Cardiac septum (tissue), 1 donor: Measurements from ENCODE around the gene TBX2. TPM values are rescaled to one million over a fixed set of nuclear protein-coding genes. Genes with fewer than 3 reads are reported as not detected.

Source experiments
- DNase-seq: peaks from one replicate; pipeline ENCODE4 v3.0.0-alpha.2; 2020; ENCODE audit warnings: low spot score
- intact Hi-C: fragments of 100-400 bp; cut with DNase I; formaldehyde crosslinking; loops from one replicate; pipeline ENCODE4 v1.14.0; 2022
- total RNA-seq: library from RNA; stranded (reverse); fragmentation: NEBNext Ultra II Directional; extraction: Animal tissue kit (Norgen Biotek cat#: 25700); gene quantifications from one replicate; pipeline ENCODE4 v1.2.1, GENCODE V29; 2021
- donor health status: DM: no; HTN: no; CAD: no.

Gene TBX2
- total RNA-seq, 1 donor from 2014 or later, result 17.2 TPM

GRCh38 chr17:61384692-61385576 lies 14.7 kb upstream of the TBX2 start:
- intact Hi-C loops, result no loop called here
- no peak for DNase-seq

- no peak for DNase-seq
- intact Hi-C loops, result no loop called here
These were observed 13.9 kb upstream of the TBX2 start for GRCh38 chr17:61385577-61386236.

- intact Hi-C loops, result no loop called here
- DNase-seq, result no peak
These were observed 13.4 kb upstream of the TBX2 start for GRCh38 chr17:61386251-61386650.

GRCh38 chr17:61387011-61387410 lies 12.6 kb upstream of the TBX2 start:
- intact Hi-C loops, result no loop called here
- DNase-seq, result no peak

GRCh38 chr17:61387511-61388305 lies 11.9 kb upstream of the TBX2 start:
- DNase-seq, result no peak
- intact Hi-C loops, result no loop called here

- intact Hi-C loops, result no loop called here
- no peak for DNase-seq
These were observed 10.9 kb upstream of the TBX2 start for GRCh38 chr17:61388561-61389356.

GRCh38 chr17:61389670-61390478 lies 9.8 kb upstream of the TBX2 start:
- no peak for DNase-seq
- intact Hi-C loops, result loop anchor here (2.0 to 10.0 kb wide), 3 partner anchors 135 to 389 kb away; no protein-coding TSS in a partner anchor

- no peak for DNase-seq
- intact Hi-C loops, result loop anchor here (2.0 to 10.0 kb wide), 3 partner anchors 136 to 390 kb away; no protein-coding TSS in a partner anchor
These were observed 9.2 kb upstream of the TBX2 start for GRCh38 chr17:61390479-61390791.

- no peak for DNase-seq
- intact Hi-C loops, result loop anchor here (2.0 to 10.0 kb wide), 3 partner anchors 137 to 391 kb away; no protein-coding TSS in a partner anchor
These were observed 7.9 kb upstream of the TBX2 start for GRCh38 chr17:61391595-61392291.

GRCh38 chr17:61392679-61393078 lies 7.0 kb upstream of the TBX2 start:
- intact Hi-C loops, result loop anchor here (10.0 kb wide), 2 partner anchors 138 to 178 kb away; no protein-coding TSS in a partner anchor
- DNase-seq, result no peak

- intact Hi-C loops, result loop anchor here (10.0 kb wide), 2 partner anchors 139 to 179 kb away; no protein-coding TSS in a partner anchor
- DNase-seq, result no peak
These were observed 6.1 kb upstream of the TBX2 start for GRCh38 chr17:61393550-61393903.

- intact Hi-C loops, result loop anchor here (10.0 kb wide), 2 partner anchors 139 to 179 kb away; no protein-coding TSS in a partner anchor
- DNase-seq, result no peak
These were observed 5.6 kb upstream of the TBX2 start for GRCh38 chr17:61393904-61394629.

- DNase-seq, result no peak
These were observed 4.8 kb upstream of the TBX2 start for GRCh38 chr17:61394630-61395408.

GRCh38 chr17:61395409-61395982 lies 4.1 kb upstream of the TBX2 start:
- intact Hi-C loops, result loop anchor here (10.0 kb wide), 2 partner anchors 141 to 181 kb away; no protein-coding TSS in a partner anchor
- DNase-seq, result no peak

More at GRCh38 chr17:61394630-61395408, 4.8 kb upstream of the TBX2 start:
- intact Hi-C loops, result loop anchor here (10.0 kb wide), 2 partner anchors 140 to 180 kb away; no protein-coding TSS in a partner anchor

- intact Hi-C loops, result loop anchor here (10.0 kb wide), 2 partner anchors 141 to 181 kb away; no protein-coding TSS in a partner anchor
- DNase-seq, result no peak
These were observed 3.6 kb upstream of the TBX2 start for GRCh38 chr17:61395983-61396585.
